Lower leg skin (tissue), 4 donors: Measurements from ENCODE around the gene HLA-F. TPM values are rescaled to one million over a fixed set of nuclear protein-coding genes. Genes with fewer than 3 reads are reported as not detected.
A peak's percentile ranks its signal among the peaks of the same experiment; 100 is the strongest.

Source experiments
- DNase-seq, 2 donors: peaks; one replicate each; pipeline ENCODE4 v3.0.0-alpha.2; 2019; ENCODE audit warnings: low spot score in 2 of 2
- H3K4me3 ChIP-seq: fragments of 200-600 bp; sonication (generic); 2 replicates; pipeline ENCODE4 v1.5.1; 2017; ENCODE audit warnings: mild to moderate bottlenecking, low read depth; ENCODE audit not compliant: poor library complexity, severe bottlenecking
- CTCF ChIP-seq, 3 donors: fragments of 450-650 bp; IDR thresholded peaks; one replicate each; pipeline ENCODE4 v1.5.1; 2016; ENCODE audit warnings: antibody characterized with exemption in 3 of 3, mild to moderate bottlenecking in 3 of 3, moderate library complexity in 2 of 3
- POLR2A ChIP-seq, 2 donors: fragments of 450-650 bp; IDR thresholded peaks; one replicate each; pipeline ENCODE4 v1.6.1; 2016 to 2017; ENCODE audit warnings: antibody characterized with exemption in 2 of 2, mild to moderate bottlenecking in 1 of 2, moderate library complexity in 1 of 2
- WGBS, 2 donors: methylation state at CpG; one replicate each; pipeline ENCODE4 v1.1.5; 2018; 5-methylcytosine and 5-hydroxymethylcytosine counted together
- intact Hi-C: fragments of 100-400 bp; cut with DNase I; formaldehyde crosslinking; loops from one replicate; pipeline ENCODE4 v1.15.0; 2023; ENCODE audit warnings: low total_unique reads
- total RNA-seq, 4 donors: library from RNA; depleted of rRNA; stranded (reverse); fragments of >200 nt; gene quantifications; one replicate each; pipeline ENCODE4 v1.1.0, GENCODE V29; 2016

Gene HLA-F
- total RNA-seq, 4 donors from 2014 or later: 65.9 to 97.8 (median 92.9) TPM

GRCh38 chr6:29730575-29731126 lies 7.4 kb downstream of the HLA-F start:
- WGBS, 2 donors: 61 to 62% methylated on average over 7 of the region's 7 CpGs
- DNase-seq: peak; percentile 13 to 71
- intact Hi-C loops: no loop called here
- no peak for TF ChIP-seq CTCF (IDR thresholded peaks at IDR 0.05)
- TF ChIP-seq POLR2A (IDR thresholded peaks at IDR 0.05): no peak
- H3K4me3 ChIP-seq: no peak overlapping the region

- intact Hi-C loops: no loop called here
Observed at GRCh38 chr6:29731281-29731680, 8.0 kb downstream of the HLA-F start.

GRCh38 chr6:29733057-29733456 lies 9.8 kb downstream of the HLA-F start:
- no peak for DNase-seq
- no peak overlapping the region for H3K4me3 ChIP-seq
- TF ChIP-seq CTCF (IDR thresholded peaks at IDR 0.05) (no peak), POLR2A (IDR thresholded peaks at IDR 0.05) (no peak)
- intact Hi-C loops: no loop called here
- 65 to 71% methylated on average over 7 of the region's 7 CpGs for WGBS, 2 donors

More at GRCh38 chr6:29731281-29731680, 8.0 kb downstream of the HLA-F start:
- no peak overlapping the region for H3K4me3 ChIP-seq
- no peak for TF ChIP-seq POLR2A (IDR thresholded peaks at IDR 0.05)
- TF ChIP-seq CTCF (IDR thresholded peaks at IDR 0.05): no peak
- DNase-seq: peak; percentile 4 to 62
- 55 to 61% methylated on average over 3 of the region's 3 CpGs for WGBS, 2 donors

- intact Hi-C loops: no loop called here
- 57 to 64% methylated on average over 3 of the region's 3 CpGs for WGBS, 2 donors
- no peak for TF ChIP-seq POLR2A (IDR thresholded peaks at IDR 0.05)
- TF ChIP-seq CTCF (IDR thresholded peaks at IDR 0.05): no peak
- peak; percentile 7 to 20 for DNase-seq
- no peak overlapping the region for H3K4me3 ChIP-seq
Observed at GRCh38 chr6:29734046-29735018, 11.1 kb downstream of the HLA-F start.

GRCh38 chr6:29736563-29736962 lies 13.3 kb downstream of the HLA-F start:
- TF ChIP-seq CTCF (IDR thresholded peaks at IDR 0.05): no peak
- TF ChIP-seq POLR2A (IDR thresholded peaks at IDR 0.05): no peak
- intact Hi-C loops: no loop called here
- no peak overlapping the region for H3K4me3 ChIP-seq
- peak in 1 of 2 donors; percentile 9 for DNase-seq
- 46 to 54% methylated on average over 2 of the region's 2 CpGs for WGBS, 2 donors
